ENCODE measurements around the gene ASB2.

ASB2 gene

GRCh38 chr14:93902619-93903307 lies 73.6 kb downstream of the ASB2 start:
- DNase-seq (ENCODE audit: low read depth) = no peak

DNA sequence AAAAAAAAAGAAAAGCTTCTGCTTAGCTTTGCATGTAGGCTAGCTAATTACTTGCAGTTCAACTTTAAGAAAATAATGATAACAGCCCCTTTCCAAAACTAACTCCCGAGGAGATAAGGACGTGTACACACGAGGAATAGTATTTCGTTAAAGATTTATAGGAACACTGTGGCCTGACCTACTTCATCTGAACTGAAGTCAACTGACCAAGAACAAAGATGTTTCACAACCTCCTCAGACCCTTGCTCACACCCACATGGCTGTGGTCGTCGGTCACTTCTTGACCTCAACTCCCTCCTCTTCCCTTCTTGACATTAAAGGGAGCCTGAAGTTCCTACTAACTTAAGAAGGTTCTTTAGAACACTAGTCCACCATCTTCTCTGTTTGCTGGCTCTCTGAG lies 74.6 kb downstream of the ASB2 start:
- DNase-seq (ENCODE audit: low read depth) = no peak

DNA sequence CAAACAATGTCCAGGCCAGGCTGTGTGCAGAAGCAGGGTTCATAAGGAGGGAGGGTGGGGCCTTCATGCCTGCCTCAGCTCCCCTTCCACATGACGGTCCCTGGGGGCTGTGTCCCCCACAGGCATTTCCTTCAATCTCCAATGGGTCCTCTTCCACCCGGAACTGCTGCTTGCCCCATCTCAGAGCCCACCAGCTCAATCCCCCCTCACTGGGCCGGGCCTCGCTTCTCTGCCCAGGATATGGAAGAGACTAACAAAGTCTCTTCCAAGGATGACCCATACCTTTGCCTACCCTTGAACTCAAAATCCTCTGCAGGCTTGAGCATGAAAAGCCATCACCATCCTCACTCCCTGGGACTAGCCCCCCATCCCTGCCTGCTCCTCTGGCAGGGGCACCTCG lies 77.6 kb downstream of the ASB2 start:
- no peak for DNase-seq (ENCODE audit: low read depth)

DNA sequence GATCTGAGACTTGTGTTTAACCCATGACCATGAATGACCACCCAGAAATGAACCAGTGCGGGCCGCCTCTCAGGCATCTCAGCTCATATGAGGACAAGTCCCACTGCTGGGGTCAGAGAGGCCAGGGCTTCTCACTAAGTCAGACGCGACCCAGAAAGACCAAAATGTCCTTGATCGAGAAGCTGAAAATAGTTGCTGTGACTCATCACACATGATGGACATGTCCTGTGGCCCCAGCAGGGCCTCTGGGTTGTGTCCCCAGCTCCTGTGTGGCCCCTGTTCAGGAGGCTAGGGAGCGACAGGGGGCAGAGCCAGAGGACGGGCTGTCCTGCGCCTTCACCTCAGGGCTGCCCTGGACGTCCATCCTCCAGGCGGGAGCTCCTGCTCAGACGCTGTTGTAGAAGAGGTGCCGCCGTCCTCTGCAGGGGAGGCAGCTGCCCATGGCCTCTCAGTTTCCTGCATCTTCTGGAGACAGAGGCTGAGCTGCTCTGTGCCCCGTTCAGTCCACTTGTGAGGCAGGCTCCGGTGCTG lies 78.2 kb downstream of the ASB2 start:
- no peak for DNase-seq (ENCODE audit: low read depth)

DNA sequence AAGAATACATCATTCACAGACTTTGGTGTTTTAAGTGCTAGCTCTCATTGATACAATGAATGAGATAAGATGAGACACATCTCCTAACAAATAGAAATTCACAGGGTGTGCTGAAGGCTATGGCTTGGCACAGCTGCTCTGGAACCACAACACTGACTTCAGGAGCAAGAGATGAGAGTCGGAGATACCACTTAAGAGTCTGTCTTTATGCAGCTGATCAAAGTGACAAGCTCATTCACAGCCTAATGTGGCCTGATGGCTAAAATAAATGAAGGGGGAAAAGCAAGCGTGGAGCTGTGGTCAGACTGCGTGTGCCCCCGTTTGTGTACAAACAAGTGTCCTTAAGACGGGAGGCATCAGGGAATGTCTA lies 78.9 kb downstream of the ASB2 start:
- DNase-seq (ENCODE audit: low read depth) = no peak

GRCh38 chr14:93895023-93895604 lies 81.3 kb downstream of the ASB2 start:
- DNase-seq (ENCODE audit: low read depth) = no peak

GRCh38 chr14:93893661-93894261 lies 82.6 kb downstream of the ASB2 start:
- no peak for DNase-seq (ENCODE audit: low read depth)

DNA sequence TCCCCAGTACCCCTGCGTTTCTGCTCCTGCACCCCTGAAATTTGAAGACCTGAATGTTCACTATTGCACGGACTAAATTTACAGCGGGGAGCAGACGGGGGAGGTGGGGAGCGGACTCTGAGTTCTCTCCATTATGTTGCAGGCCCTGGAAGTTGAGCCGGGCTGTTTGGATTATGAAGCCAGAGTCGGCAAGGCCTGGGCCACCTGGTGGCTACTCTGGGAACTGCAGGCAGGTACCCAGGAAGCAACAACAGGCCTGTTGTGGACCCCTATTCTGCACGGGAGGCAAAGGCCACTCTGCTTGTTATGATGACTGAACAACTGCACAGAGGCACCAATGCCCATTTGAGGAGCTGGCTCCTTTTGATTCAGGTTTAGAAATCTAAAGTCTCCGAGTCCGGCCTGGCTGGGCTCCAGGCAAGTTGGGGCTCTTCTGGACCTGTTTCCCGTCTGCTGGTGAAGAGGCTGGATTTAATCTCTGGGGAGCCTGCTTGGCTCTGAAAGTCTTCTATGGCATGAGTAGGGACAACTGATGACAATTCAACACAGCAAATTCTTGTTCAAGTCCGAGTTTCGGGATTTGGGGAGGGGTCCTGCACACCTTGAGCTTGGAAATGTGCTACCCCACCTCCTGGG lies 83.3 kb downstream of the ASB2 start:
- DNase-seq (ENCODE audit: low read depth) = peak; percentile 55

GRCh38 chr14:93892505-93892839 lies 83.9 kb downstream of the ASB2 start:
- no peak for DNase-seq (ENCODE audit: low read depth)

DNA sequence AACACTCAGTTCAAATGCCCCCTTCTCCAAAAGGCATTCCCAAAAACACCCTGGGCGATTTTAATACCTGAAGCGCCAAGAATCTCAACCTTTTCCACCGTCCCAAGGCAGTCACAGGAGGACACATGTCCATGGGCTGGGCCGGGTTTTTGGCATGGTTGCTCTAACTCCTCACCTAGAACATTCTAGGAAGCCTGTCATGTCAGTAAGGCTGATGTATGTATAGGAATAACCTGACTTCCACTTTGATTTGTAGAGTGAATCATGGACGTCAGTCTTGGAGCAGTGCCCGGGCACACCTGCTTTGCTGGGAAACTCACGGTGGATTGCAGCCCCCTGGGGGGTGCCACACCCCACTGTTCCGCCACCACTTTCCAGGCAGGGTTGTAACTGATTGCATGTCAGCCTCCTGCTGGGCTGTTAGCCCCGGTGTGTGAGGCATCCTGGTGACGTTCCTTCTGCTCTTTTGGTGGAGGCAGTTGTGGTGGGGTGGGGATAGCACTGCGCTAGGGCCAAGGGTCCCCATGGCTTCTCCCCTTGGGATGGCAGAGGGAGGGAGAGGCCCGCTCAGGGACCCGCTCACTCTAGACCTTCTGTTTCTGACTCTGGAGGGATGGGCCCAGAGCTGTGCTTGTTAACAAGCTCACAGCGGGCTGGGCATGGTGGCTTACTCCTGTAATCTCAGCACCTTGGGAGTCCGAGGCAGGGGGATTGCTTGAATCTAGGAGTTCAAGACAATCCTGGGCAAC lies 84.4 kb downstream of the ASB2 start:
- DNase-seq (ENCODE audit: low read depth) = no peak

DNA sequence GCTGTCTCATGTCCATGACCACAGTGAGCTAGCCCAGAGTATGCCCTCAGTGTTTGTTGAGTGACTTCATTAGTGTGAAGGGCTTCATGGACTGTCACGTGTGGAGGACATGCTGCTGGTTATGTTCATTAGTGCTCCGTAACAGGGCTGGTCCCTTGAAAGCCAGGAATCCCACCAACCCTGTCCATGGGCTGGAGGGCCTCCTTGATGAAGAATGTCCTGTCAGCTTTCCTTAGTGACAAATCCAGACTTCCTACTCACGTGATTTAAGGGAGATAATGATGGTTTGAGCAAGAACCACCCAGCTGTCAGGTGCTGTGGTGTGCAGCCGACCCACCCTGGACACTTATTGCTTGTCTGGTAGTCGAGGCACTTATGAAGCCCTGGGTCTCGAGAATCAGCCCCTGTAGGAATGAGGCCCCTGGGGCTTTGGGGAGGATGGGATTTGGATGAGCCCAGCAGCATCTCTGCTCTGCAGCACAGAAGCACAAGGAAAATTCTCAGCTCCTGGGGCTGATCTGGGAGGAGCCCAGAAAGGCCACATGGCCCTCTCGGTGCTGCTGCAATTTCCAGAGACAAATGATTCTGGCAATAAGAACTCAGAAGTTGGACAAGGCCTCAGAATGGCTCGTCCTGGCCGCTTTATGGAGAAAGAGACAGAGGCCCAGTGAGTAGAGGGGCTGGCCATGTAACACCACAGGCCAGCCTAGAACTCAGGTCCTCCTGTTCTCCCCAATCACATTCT lies 86.5 kb downstream of the ASB2 start:
- DNase-seq (ENCODE audit: low read depth) = no peak

DNA sequence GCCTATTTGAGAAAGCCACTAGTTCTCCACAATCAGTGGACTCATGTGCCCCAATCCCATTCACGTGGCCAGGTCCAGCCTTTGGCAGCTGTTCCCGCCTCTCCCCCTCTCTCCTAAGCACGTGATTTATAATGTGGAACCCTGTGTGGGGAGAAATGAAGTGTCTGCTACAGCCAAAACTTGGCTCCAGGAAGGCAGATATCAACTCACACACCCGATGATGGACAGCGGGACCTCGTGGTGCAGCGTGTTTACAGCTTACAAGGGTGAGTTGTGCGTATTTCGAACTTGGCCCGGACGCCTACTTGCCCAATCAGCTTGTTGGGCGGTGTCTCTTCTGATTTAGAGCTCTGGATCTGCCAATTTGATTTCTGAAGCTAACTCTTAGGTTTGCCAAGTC lies 87.4 kb downstream of the ASB2 start:
- no peak for DNase-seq (ENCODE audit: low read depth)

GRCh38 chr14:93884950-93885349 lies 91.4 kb downstream of the ASB2 start:
- no peak for DNase-seq (ENCODE audit: low read depth)

All from stimulated activated CD8-positive, alpha-beta memory T cell treated with anti-CD3 and anti-CD28 coated beads, Interleukin-7, amount 100 ng/mL, for 24 hours (primary cell).